ENCODE data around the gene RBM12.
"Not testable (repeated sequence)": the region's sequence is repeated elsewhere in the genome, so short reads cannot be mapped to it uniquely, and the experiment has no call there.

The RBM12 gene

DNA sequence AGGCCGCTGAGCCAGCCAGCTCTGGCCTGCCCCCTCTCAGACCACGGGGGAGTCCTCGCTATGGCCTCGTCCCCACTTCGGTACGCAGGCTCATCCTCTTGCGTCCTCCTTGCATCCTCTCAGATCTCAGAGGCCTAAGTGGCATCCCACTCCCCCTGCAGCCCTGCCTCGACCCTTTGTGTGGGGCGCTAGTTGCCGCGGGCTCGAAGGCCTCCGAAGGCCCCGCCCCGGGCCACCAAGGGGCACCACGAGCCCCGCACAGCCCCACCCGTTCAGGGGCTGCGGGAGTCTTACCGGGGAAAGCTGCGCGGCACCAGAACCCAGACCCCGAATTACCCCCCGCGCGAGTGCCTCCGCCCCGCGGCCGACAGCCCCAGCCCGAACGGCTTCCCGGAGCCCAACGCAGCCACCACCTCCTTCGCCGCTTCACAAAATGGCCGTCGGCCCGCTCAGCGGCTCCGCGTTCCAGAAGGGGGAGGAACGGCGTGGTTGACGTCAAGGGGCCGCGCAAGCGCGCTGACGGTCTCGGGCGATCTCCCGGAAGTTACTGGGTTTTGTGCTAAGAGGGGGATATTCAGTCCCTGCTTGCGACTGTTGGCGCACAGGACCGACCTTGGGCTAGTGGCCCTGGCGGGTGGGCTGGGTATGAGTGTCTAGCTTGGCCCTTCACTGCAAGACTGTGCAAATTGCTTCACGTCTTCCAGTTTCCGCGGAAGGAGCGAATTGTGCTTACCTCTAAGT is at the start of gene RBM12, which contains the start of gene CPNE1:
Gene RBM12 (minus strand): TSS at position 435 of the 741 bp plus-strand sequence. CDS start 9,578 bp downstream, outside the sequence.
Gene CPNE1 (minus strand): TSS at position 435 of the 741 bp plus-strand sequence. CDS start 31,977 bp downstream, outside the sequence.
- DNase-seq (ENCODE audit: low read depth in 2 of 2): peak; percentile 85 to 86

- DNase-seq (ENCODE audit: low read depth in 2 of 2): no peak
Observed at GRCh38 chr20:35714127-35714526, 49.4 kb upstream of the RBM12 start.

GRCh38 chr20:35713120-35713519 is 48.4 kb upstream of the RBM12 start:
- DNase-seq (ENCODE audit: low read depth in 2 of 2): not testable (repeated sequence)

DNA sequence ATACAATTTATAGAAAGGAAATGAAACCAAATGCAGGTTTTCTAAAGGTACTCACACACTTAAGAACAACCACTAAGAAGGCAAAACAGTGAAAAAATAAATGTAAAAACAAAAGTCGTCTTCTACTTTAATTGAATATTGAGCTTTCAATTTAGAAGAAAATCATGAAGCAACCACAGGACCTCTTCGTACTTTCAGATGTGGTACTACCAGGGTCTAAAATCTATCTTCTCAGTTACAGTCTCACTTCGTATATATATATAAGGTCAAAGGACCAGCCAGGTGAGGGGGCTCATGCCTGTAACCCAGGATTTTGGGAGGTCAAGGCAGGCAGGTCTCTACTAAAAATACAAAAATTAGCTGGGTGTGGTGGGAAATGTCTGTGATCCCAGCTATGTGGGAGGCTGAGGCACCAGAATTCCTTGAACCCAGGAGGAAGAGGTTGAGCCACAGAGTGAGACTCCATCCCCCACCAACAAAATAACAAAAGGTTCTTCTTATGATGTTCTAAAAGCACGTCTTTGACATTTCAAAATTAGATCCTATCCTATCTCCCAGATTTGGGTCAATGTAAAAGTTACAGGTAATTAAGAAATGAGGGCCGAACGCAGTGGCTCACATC is 47.0 kb upstream of the RBM12 start:
- no peak for DNase-seq (ENCODE audit: low read depth in 2 of 2)

- DNase-seq (ENCODE audit: low read depth in 2 of 2): no peak
Observed at GRCh38 chr20:35710884-35711587, 46.3 kb upstream of the RBM12 start.

DNA sequence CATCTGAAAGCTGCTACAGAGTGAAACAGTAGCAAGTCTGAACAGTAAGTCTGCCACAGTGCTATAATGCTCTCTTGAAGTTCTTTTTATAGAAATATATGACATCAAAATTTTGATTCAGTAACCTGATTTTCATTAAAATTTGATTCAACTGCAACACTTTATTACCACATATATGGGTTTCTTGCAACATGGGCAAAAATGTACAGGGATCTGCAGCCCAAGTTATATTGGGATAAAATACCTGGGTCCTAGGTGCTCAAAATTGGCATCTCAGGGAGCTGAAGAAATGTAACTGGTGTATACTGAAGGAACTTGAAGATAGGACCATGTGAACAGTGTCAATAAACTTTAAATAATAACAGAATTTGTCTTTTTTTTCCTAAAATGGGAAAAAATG is 45.3 kb upstream of the RBM12 start:
- DNase-seq (ENCODE audit: low read depth in 2 of 2): no peak

DNA sequence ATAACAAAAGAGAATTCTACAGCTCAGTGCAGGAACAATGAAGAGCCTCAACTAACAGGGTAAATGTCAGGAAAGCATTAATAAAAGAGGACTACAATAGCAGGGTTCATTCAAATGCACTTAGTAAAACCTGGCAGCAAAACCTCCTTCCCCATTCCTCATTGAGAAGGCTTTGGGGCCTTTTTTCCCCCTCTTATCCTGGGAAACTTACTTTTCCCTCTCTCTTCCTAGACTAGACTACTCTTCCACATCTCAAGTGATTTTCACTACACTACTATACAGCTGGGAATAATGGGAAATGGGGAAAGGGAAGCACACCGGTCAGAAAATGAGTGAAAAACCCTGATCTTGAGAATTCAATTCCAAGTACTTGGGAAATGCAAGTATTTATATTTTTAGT is 44.6 kb upstream of the RBM12 start:
- DNase-seq (ENCODE audit: low read depth in 2 of 2): no peak

DNA sequence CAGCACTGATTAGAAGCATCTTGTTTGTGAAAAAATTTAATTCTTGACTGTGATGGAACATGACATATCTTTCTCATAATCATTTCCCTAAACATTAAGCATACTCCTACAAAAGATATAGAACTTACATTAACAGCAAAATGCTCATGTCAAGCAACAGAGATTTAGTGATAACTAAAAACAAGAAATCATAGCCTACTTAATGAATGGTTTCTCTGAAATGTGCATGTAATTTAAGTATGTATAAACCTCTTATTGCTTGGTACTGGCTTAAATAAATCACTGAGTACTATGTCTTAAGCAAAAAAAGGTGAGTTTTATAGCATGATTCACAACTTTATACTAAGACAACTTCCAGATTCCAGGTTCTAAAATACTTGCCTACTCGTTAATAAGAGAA is 43.8 kb upstream of the RBM12 start:
- DNase-seq (ENCODE audit: low read depth in 2 of 2): no peak

DNA sequence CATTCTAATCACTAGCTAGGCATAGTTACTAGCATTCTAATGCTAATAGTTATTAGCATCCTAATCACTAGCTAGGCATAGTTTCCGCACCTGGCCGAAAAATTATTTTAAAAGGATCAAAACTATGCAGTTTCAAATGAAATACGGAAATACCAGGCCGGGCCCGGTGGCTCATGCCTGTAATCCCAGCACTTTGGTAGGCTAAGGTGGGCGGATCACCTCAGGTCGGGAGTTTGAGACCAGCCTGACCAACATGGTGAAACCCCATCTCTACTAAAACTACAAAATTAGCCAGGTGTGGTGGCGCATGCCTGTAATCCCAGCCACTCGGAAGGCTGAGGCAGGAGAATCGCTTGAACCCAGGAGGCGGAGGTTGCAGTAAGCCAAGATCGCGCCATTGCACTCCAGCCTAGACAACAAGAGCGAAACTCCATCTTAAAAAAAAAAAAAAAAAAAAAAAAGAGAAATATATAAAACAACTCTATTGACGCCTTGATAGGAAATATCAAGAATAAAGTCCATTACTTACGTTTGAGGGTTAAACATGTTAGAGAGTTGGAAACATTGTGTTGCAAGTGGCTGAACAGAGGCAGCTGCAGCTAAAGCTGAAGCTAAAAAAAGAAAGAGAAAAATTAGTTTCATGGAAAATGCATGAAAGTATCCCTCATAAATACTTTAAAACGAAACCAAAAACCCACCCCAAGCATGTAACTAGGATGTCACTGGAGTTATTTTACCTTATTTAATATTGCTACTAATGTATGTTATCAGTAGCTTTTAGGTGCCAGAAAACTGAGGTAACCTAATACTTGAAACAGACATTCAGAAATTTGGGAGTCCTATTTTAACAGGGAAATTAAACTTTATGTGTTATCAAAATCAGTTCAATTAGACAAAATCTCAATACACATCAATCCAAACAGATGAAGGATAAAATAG is 42.2 kb upstream of the RBM12 start:
- DNase-seq (ENCODE audit: low read depth in 2 of 2): not testable (repeated sequence)

DNA sequence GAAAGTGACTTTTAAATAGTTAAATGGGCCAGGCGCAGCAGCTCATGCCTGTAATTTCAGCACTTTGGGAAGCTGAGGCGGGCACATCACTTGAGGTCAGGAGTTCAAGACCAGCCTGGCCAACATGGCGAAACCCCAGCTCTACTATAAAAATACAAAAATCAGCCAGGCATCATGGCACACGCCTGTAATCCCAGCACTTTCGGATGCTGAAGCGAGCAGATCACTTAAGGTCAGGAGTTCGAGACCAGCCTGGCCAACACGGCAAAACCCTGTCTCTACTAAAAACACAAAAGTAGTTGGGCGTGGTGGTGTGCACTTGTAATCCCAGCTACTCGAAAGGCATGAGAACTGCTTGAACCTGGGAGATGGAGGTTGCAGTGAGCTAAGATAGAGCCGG is 41.2 kb upstream of the RBM12 start:
- not testable (repeated sequence) for DNase-seq (ENCODE audit: low read depth in 2 of 2)

GRCh38 chr20:35704514-35705261 is 40.0 kb upstream of the RBM12 start:
- DNase-seq (ENCODE audit: low read depth in 2 of 2): no peak

GRCh38 chr20:35702824-35703695 is 38.4 kb upstream of the RBM12 start:
- DNase-seq (ENCODE audit: low read depth in 2 of 2): no peak

- no peak for DNase-seq (ENCODE audit: low read depth in 2 of 2)
Observed at GRCh38 chr20:35702051-35702823, 37.5 kb upstream of the RBM12 start.

DNA sequence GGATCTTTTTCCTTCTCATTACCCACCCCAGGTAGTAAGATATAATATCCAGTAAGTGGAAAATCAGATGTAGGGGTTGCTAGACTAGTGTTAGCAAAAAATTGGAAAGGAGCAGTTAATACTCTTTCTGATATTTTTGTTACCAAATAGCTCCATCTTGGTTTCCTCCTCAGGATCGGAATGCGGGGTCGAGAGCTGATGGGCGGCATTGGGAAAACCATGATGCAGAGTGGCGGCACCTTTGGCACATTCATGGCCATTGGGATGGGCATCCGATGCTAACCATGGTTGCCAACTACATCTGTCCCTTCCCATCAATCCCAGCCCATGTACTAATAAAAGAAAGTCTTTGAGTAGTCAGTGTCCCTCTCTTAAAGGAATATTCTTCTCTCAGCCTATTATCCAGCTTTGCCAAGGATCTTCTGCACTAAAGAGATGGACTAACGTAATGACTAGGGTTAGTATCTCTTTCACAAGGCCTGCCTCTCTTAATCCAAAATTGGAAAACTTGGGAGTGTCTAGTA is 36.0 kb upstream of the RBM12 start:
- DNase-seq (ENCODE audit: low read depth in 2 of 2): no peak

DNA sequence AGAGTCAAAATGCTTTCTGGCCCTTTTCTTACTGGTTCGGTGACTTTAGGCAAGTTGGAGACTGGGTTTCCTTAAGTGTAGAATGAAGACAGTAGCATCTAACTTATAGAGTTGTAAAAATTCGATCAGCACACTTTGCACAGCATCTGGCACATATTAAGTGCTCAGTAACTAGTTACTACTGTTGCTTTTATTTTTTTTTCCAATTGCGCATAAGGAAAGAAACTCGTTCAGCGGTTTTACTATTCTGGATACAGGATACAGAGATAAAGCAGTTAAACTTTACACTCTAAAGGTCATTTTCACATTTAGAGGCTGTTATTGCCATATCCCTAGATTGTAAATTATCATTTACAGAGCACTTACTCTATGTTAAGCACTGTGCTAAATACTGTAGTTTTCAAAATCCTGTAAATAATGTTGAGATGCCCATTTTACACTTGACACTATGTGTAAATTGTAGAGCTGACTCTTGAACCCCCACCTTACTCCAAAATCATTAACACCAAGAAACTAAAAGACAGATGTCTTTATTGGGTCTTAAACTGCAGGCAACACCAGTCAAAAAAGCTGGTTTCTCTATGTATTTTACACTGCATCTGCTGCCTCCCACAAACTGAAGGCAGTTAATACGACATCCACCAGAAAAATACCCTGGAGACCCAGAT is 35.4 kb upstream of the RBM12 start:
- no peak for DNase-seq (ENCODE audit: low read depth in 2 of 2)

DNA sequence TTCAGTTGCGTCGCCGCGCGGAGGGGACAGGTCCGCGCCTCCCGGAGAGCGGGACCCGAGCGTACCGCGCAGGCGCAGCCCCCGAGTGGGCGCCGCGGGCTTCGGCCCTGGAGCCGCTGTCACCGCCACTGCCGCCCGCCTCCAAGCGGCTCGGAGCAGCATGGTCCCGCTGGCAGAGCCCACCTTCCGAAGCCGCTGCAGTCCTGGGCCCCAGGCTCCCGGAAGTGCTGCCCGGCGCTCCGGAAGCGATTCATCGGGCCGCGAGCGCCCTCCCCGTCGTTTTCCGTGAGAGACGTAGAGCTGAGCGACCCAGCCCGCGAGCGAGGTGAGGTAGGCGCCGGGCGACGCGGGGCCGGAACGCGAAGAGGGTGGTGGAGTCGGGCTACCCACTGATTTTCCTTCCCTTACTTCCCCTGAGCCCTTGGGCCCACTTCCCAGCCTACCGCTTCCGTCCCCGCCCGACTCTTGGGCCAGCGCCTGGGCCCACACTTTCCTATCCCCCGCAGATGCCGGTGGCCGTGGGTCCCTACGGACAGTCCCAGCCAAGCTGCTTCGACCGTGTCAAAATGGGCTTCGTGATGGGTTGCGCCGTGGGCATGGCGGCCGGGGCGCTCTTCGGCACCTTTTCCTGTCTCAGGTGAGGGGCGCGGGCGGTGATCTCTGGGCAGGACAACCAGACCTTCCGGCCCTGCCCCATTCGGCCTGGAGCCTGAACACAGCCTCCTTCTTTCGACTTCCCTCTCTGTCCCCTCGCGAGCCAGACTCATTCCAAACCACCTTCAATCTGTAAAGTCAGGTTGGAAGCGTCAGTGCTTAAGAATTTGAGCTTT is 34.6 kb upstream of the RBM12 start, which contains the start of the genes NFS1 and ROMO1:
Gene NFS1 (minus strand): TSS at position 226 of the 830 bp plus-strand sequence. CDS start 64 bp downstream, at position 162.
Gene ROMO1 (plus strand): TSS at position 279 of the 830 bp plus-strand sequence. CDS start 228 bp downstream, at position 507.
- DNase-seq (ENCODE audit: low read depth in 2 of 2): peak; percentile 66 to 75

Measured in stimulated activated CD8-positive, alpha-beta memory T cell treated with anti-CD3 and anti-CD28 coated beads, Interleukin-2, amount 100 ng/mL, for 1 hour (primary cell).